Upper lobe of left lung (tissue), 4 donors: ENCODE results near the gene SP3.

Experiments
- CTCF ChIP-seq, 6 experiments: fragments of 450-650 bp in 4 of 6; fragments of 200-600 bp in 2 of 6; sonication (generic) in 2 of 6; IDR thresholded peaks; one replicate each; pipeline ENCODE4 v1.5.1; 2016 to 2019; ENCODE audit warnings: antibody characterized with exemption in 6 of 6
- EP300 ChIP-seq, 4 donors: sonication (generic); formaldehyde crosslinking; IDR thresholded peaks; one replicate each; pipeline ENCODE4 v1.5.1; 2017; ENCODE audit warnings: antibody characterized with exemption in 4 of 4, control low read depth in 2 of 4
- POLR2AphosphoS5 ChIP-seq, 2 donors: sonication (generic); formaldehyde crosslinking; IDR thresholded peaks; one replicate each; pipeline ENCODE4 v1.5.1; 2017; ENCODE audit warnings: antibody characterized with exemption in 2 of 2

- TF ChIP-seq CTCF (IDR thresholded peaks at IDR 0.05) (no peak), POLR2AphosphoS5 (IDR thresholded peaks at IDR 0.05) (no peak), EP300 (IDR thresholded peaks at IDR 0.05) (no peak)
Measured at GRCh38 chr2:173934895-173935294, 30.3 kb downstream of the SP3 start.
